Stomach (tissue), 9 donors: ENCODE results near the gene CCDC86. TPM values are rescaled to one million over a fixed set of nuclear protein-coding genes. Genes with fewer than 3 reads are reported as not detected.

ENCODE experiments used
- DNase-seq, 2 donors: peaks; one replicate each; pipeline versions ENCODE4 v3.0.0 to v3.0.0-alpha.2; 2013 to 2019
- H3K27ac ChIP-seq, 5 donors: fragments of 200-600 bp in 4 of 5; sonication (generic) in 4 of 5; one replicate each; pipeline ENCODE4 v1.5.1; 2013 to 2019; ENCODE audit warnings: mild to moderate bottlenecking in 1 of 5, moderate library complexity in 1 of 5
- H3K27me3 ChIP-seq, 3 donors: fragments of 200-600 bp; sonication (generic); one replicate each; pipeline ENCODE4 v1.5.1; 2017 to 2019; ENCODE audit warnings: mixed run types in 1 of 3
- H3K36me3 ChIP-seq, 4 donors: fragments of 200-600 bp; sonication (generic); 1 replicate in 3 of 4; 2 replicates in 1 of 4; pipeline ENCODE4 v1.5.1; 2016 to 2019
- H3K4me1 ChIP-seq, 4 donors: fragments of 200-600 bp; sonication (generic); one replicate each; pipeline ENCODE4 v1.5.1; 2016 to 2019
- H3K4me3 ChIP-seq, 4 donors: fragments of 200-600 bp; sonication (generic) in 3 of 4; one replicate each; pipeline ENCODE4 v1.5.1; 2016 to 2019; ENCODE audit warnings: mild to moderate bottlenecking in 1 of 4
- H3K9me3 ChIP-seq, 4 donors: fragments of 200-600 bp; sonication (generic); one replicate each; pipeline ENCODE4 v1.5.1; 2016 to 2019
- CTCF ChIP-seq, 7 experiments: fragments of 450-650 bp in 4 of 7; fragments of 200-600 bp in 3 of 7; sonication (generic) in 3 of 7; IDR thresholded peaks; one replicate each; pipeline ENCODE4 v1.5.1; 2016 to 2019; ENCODE audit warnings: antibody characterized with exemption in 7 of 7, control low read depth in 2 of 7, mild to moderate bottlenecking in 1 of 7
- EP300 ChIP-seq: sonication (generic); formaldehyde crosslinking; IDR thresholded peaks from one replicate; pipeline ENCODE4 v1.6.1; 2017; ENCODE audit warnings: antibody characterized with exemption
- POLR2A ChIP-seq, 4 donors: fragments of 450-650 bp; IDR thresholded peaks; one replicate each; pipeline ENCODE4 v1.6.1; 2016; ENCODE audit warnings: antibody characterized with exemption in 4 of 4, control low read depth in 2 of 4, mild to moderate bottlenecking in 1 of 4, moderate library complexity in 1 of 4
- POLR2AphosphoS5 ChIP-seq, 3 donors: sonication (generic); formaldehyde crosslinking; IDR thresholded peaks; one replicate each; pipeline ENCODE4 v1.6.1; 2016; ENCODE audit warnings: antibody characterized with exemption in 3 of 3
- WGBS, 5 donors: extraction: QIAGEN DNeasy Blood & Tissue Kit in 3 of 5; methylation state at CpG; one replicate each; pipeline versions ENCODE4 v1.1.5 to v1.1.7; 2013 to 2018; 5-methylcytosine and 5-hydroxymethylcytosine counted together
- intact Hi-C: fragments of 100-400 bp; cut with DNase I; formaldehyde crosslinking; loops from one replicate; pipeline ENCODE4 v1.15.1; 2023; ENCODE audit warnings: low total_unique reads
- polyA plus RNA-seq, 3 donors: library from polyadenylated mRNA; stranded (reverse); fragments of 200-250 nt; gene quantifications; one replicate each; pipeline ENCODE4 v1.2.3, GENCODE V29; 2013
- total RNA-seq, 5 donors: library from RNA; depleted of rRNA; stranded (reverse); fragments of >200 nt; gene quantifications; one replicate each; pipeline versions ENCODE4 v1.1.0 to v1.2.3, GENCODE V29; 2014 to 2016
- donor health status: healthy with polysubstance abuse.
- donor health status: Bipolar disorder and iron deficiency.
- donor health status: healthy.

CCDC86 gene
- total and polyA plus RNA-seq, 8 donors = 7.0 to 37.9 (median 16.2) TPM

GRCh38 chr11:60868682-60869450, 27.0 kb downstream of the CCDC86 start:
- intact Hi-C loops = no loop called here
- H3K27me3 ChIP-seq = no peaks in the 10 kb centered on the region
- H3K4me3 ChIP-seq = no peak overlapping the region
- H3K9me3 ChIP-seq = no peaks in the 10 kb centered on the region
- 73 to 82% (median 79%) methylated on average over 10 of the region's 10 CpGs for WGBS, 5 donors
- DNase-seq = peak in 1 of 2 donors; percentile 23
- no peak for TF ChIP-seq POLR2A (IDR thresholded peaks at IDR 0.05)
- no peak for TF ChIP-seq EP300
- TF ChIP-seq CTCF (IDR thresholded peaks at IDR 0.05) = no peak
- TF ChIP-seq POLR2AphosphoS5 (IDR thresholded peaks at IDR 0.05) = no peak
- H3K36me3 ChIP-seq = no peaks in the 10 kb centered on the region
- no peak overlapping the region for H3K27ac ChIP-seq
- peaks cover 0 to 8% (median 4%) of the 10 kb centered on the region in 4 donors for H3K4me1 ChIP-seq

GRCh38 chr11:60869451-60869825, 27.5 kb downstream of the CCDC86 start:
- 83 to 100% (median 91%) methylated on average over 7 of the region's 7 CpGs for WGBS, 5 donors
- intact Hi-C loops = no loop called here
- Histone ChIP-seq H3K4me3 (no peak overlapping the region), H3K36me3 (no peaks in the 10 kb centered on the region), H3K27me3 (no peaks in the 10 kb centered on the region), H3K4me1 (peaks cover 0 to 8% (median 4%) of the 10 kb centered on the region in 4 donors), H3K9me3 (no peaks in the 10 kb centered on the region), H3K27ac (no peak overlapping the region)
- no peak for TF ChIP-seq POLR2A (IDR thresholded peaks at IDR 0.05)
- TF ChIP-seq POLR2AphosphoS5 (IDR thresholded peaks at IDR 0.05) = no peak
- no peak for TF ChIP-seq CTCF (IDR thresholded peaks at IDR 0.05)
- TF ChIP-seq EP300 = no peak
- peak in 1 of 2 donors; percentile 16 for DNase-seq

GRCh38 chr11:60870276-60870675, 28.4 kb downstream of the CCDC86 start:
- Histone ChIP-seq H3K9me3 (no peaks in the 10 kb centered on the region), H3K36me3 (peaks cover 0 to 3% (median 0%) of the 10 kb centered on the region in 4 donors), H3K4me1 (peaks cover 0 to 8% (median 4%) of the 10 kb centered on the region in 4 donors), H3K27ac (peak overlapping the region in 1 of 5 donors; percentile 27), H3K27me3 (no peaks in the 10 kb centered on the region), H3K4me3 (no peak overlapping the region)
- DNase-seq = peak in 1 of 2 donors; percentile 53
- intact Hi-C loops = no loop called here
- TF ChIP-seq CTCF (IDR thresholded peaks at IDR 0.05) (no peak), POLR2A (IDR thresholded peaks at IDR 0.05) (no peak)
- WGBS, 5 donors = 60 to 76% (median 67%) methylated on average over 2 to 3 of the region's 3 CpGs

- no peak for DNase-seq
- H3K4me3 ChIP-seq = no peak overlapping the region
- TF ChIP-seq CTCF (IDR thresholded peaks at IDR 0.05) (no peak), POLR2A (IDR thresholded peaks at IDR 0.05) (no peak), POLR2AphosphoS5 (IDR thresholded peaks at IDR 0.05) (no peak), EP300 (no peak)
- 66 to 85% (median 81%) methylated on average over 8 to 13 of the region's 13 CpGs for WGBS, 5 donors
- no peaks in the 10 kb centered on the region for H3K27me3 ChIP-seq
- peaks cover 0 to 6% (median 0%) of the 10 kb centered on the region in 4 donors for H3K36me3 ChIP-seq
- peak overlapping the region in 1 of 5 donors; percentile 27 for H3K27ac ChIP-seq
- intact Hi-C loops = no loop called here
- H3K4me1 ChIP-seq = peaks cover 0 to 8% (median 4%) of the 10 kb centered on the region in 4 donors
- H3K9me3 ChIP-seq = no peaks in the 10 kb centered on the region
These were observed 28.9 kb downstream of the CCDC86 start for GRCh38 chr11:60870733-60871377.
